Activated naive CD8-positive, alpha-beta T cell treated with anti-CD3 and anti-CD28 coated beads, Interleukin-2, amount 10 ng/mL, durations not matched to agents 7 days and 5 days (primary cell): ENCODE measurements around the gene IP6K3. TPM values are rescaled to one million over a fixed set of nuclear protein-coding genes. Genes with fewer than 3 reads are reported as not detected.

Source experiments
- ATAC-seq: fragments of 150-1000 bp; cut with Tn5 transposase; one replicate; pipeline ENCODE4 v1.10.0; 2021; ENCODE audit warnings: low read depth, moderate library complexity
- POLR2A ChIA-PET: fragments of 350-600 bp; sonication (Branson Sonifier 250); formaldehyde crosslinking; loops from one replicate; lab custom pipeline; 2021; ENCODE audit warnings: antibody characterized with exemption; lab: Charles Lee
- DNase-seq: peaks from one replicate; pipeline ENCODE4 v3.0.0; 2021
- H3K27ac Mint-ChIP-seq: one replicate; pipeline ENCODE4 v1.8.0; 2022; ENCODE audit warnings: mild to moderate bottlenecking, mixed read lengths
- H3K27me3 Mint-ChIP-seq: one replicate; pipeline ENCODE4 v1.8.0; 2022; ENCODE audit warnings: mild to moderate bottlenecking, moderate library complexity, mixed read lengths
- H3K36me3 Mint-ChIP-seq: one replicate; pipeline ENCODE4 v1.8.0; 2021; ENCODE audit warnings: mild to moderate bottlenecking, mixed read lengths
- H3K4me1 Mint-ChIP-seq: one replicate; pipeline ENCODE4 v1.8.0; 2021; ENCODE audit warnings: mixed read lengths
- H3K4me3 Mint-ChIP-seq: one replicate; pipeline ENCODE4 v1.8.0; 2022; ENCODE audit warnings: mild to moderate bottlenecking, moderate library complexity, mixed read lengths
- H3K9me3 Mint-ChIP-seq: one replicate; pipeline ENCODE4 v1.8.0; 2021; ENCODE audit warnings: mixed read lengths
- total RNA-seq, 2 experiments: library from RNA; stranded (reverse); gene quantifications; one replicate each; pipeline ENCODE4 v1.2.3, GENCODE V29; 2021

The IP6K3 gene
- total RNA-seq, 2 experiments from 2014 or later = not detected

DNA sequence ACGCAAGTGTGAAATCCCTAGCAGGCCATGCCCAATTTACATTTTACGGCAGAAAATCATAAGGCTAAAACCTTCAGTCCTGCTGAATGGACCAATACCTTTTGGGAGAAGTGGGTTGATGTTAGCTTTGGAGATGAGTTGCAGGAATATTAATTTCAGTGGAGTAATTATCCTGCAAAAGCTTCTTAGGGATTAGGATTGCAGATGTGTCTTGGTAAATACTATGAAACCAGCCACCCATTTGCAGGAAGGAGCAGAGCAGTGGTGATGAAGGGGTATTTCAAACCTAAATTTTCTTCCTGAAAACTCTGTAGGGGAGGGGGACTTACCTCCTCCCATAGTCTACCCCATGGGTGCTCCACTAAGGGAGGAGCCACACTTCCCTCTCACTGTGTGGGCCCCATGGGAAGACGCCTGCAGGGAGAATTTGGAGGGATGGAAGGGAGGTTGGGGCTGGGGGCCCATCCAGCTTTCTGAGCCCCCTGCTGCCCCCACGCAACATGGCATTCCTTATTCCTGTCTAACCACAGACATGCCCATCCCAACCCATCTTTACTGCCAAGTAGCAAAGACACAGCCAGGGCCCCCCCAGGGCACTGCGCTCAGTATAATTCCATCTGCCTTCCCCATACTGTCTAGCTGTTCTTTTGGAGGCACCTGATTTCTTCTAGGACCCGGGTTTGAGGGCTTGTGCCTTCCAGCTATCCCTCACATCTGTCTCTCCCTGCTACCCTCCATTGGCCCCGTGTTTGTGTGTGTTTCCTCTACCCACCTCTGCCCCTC, 20.6 kb downstream of the IP6K3 start:
- POLR2A ChIA-PET = no interaction called here
- no peaks in the 10 kb centered on the region for H3K9me3 Mint-ChIP-seq
- no peaks in the 10 kb centered on the region for H3K36me3 Mint-ChIP-seq
- DNase-seq = no peak
- peaks cover 24% of the 10 kb centered on the region for H3K27me3 Mint-ChIP-seq
- ATAC-seq = no peak
- H3K27ac Mint-ChIP-seq = no peak overlapping the region
- no peak overlapping the region for H3K4me3 Mint-ChIP-seq
- peaks cover 11% of the 10 kb centered on the region for H3K4me1 Mint-ChIP-seq

DNA sequence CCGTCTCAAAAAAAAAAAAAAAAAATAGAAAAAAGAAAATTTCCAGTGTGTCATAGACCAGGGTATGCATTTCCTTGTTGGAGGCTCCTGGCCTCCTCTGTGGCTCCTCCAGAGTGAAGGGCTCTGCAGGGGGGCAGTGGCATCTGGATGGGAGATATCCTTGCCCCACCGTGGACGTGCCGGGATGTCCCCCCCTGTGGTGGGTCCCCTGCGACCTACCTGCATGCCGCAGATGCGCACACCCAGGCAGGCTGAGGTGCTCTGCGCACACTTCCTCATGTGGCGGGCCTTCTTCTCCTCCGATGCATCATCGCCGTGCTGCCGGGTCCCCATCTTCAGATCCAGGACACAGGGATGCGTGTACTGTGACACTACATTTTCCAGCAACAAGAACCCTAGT, 21.5 kb downstream of the IP6K3 start:
- no peak for DNase-seq
- peaks cover 28% of the 10 kb centered on the region for H3K27me3 Mint-ChIP-seq
- peaks cover 11% of the 10 kb centered on the region for H3K4me1 Mint-ChIP-seq
- POLR2A ChIA-PET = interaction anchor here (0.7 kb wide), 1 partner anchor 16 kb away, joined by 6 read pairs; no protein-coding TSS in a partner anchor
- H3K36me3 Mint-ChIP-seq = no peaks in the 10 kb centered on the region
- H3K27ac Mint-ChIP-seq = no peak overlapping the region
- H3K4me3 Mint-ChIP-seq = no peak overlapping the region
- H3K9me3 Mint-ChIP-seq = no peaks in the 10 kb centered on the region
- ATAC-seq = no peak

DNA sequence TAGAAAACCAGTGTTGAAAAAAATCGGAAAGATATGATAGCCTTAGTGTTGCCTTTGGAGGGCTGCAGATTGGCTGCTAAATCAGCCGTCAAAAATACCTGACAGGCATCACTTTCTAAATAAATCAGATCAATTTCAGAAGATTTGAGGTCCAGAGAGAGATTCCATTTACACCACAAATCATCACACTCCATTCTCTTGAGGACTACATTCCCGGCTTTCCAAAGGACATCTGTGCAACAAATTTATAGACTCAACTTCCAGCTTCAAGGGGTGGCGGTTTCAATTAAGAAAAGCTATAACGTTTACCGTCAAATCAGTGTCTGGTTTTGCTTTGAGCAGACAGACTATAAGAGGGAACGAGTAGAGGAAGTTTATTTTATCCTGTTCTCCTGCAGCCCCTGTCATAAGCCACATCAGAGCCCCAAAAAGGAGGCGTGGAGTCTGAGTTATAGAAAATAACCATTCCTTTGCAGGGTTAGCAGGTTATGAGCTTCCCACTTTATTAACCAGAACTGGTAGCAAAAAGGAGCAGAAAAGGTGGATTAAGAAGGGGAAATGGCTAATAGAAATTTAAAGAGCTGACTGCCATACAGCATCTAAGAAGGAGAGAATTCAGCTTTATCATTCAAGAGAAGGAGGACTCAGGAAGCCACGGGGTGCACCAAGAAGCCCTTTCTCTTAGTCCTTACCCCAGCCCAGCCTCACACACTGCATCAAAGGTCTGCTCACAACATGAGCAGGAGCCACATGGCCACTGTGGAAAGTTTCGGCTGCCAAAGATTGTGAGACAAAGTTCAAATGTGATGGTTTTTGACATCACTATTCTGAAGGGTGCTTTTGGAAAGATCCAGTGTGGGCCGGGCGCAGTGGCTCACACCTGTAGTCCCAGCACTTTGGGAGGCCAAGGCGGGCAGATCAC, 22.3 kb downstream of the IP6K3 start:
- H3K9me3 Mint-ChIP-seq = no peaks in the 10 kb centered on the region
- H3K36me3 Mint-ChIP-seq = no peaks in the 10 kb centered on the region
- ATAC-seq = no peak
- H3K4me3 Mint-ChIP-seq = no peak overlapping the region
- H3K27ac Mint-ChIP-seq = no peak overlapping the region
- no peak for DNase-seq
- peaks cover 31% of the 10 kb centered on the region for H3K27me3 Mint-ChIP-seq
- POLR2A ChIA-PET = interaction anchor here (0.7 kb wide), 1 partner anchor 15 kb away, joined by 6 read pairs; no protein-coding TSS in a partner anchor
- H3K4me1 Mint-ChIP-seq = peaks cover 11% of the 10 kb centered on the region

DNA sequence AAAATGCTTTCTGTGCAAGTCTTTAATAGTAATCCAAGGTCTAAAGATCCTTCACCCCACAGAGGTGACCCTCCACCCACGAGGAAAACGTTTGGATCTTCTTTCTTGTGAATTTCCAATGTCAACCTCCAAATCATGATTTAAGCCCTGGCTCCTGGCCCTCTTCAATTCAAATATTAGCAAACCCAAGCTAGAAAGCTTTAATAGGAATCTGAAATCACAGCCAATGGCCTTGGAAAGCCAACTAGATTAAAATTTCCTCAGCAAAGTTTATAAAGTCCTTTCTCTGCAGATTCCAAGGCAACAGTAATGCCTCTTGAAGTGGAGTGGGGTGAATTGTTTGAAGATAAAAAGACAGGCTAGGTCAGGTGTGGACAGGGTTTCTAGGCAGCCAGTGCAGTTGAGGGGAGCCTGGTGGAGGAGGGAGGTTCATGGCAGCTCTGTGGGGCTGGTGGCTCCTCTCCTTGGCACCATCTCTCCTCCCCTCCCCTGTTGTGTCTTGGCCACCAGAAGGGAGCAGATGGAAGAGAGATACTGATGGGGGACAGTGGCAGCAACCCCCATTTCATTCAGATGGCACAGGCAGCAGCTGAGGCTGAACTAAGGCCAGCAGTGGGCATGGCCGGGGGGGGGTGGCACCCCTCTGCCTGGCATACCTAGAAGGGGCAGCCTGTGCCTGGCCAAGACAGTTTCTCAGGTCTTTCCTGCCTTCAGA, 23.2 kb downstream of the IP6K3 start:
- Mint-ChIP-seq H3K4me1 (peaks cover 11% of the 10 kb centered on the region), H3K36me3 (no peaks in the 10 kb centered on the region), H3K4me3 (no peak overlapping the region), H3K9me3 (no peaks in the 10 kb centered on the region), H3K27ac (no peak overlapping the region), H3K27me3 (peaks cover 34% of the 10 kb centered on the region)
- POLR2A ChIA-PET = no interaction called here
- ATAC-seq (no peak), DNase-seq (no peak)

DNA sequence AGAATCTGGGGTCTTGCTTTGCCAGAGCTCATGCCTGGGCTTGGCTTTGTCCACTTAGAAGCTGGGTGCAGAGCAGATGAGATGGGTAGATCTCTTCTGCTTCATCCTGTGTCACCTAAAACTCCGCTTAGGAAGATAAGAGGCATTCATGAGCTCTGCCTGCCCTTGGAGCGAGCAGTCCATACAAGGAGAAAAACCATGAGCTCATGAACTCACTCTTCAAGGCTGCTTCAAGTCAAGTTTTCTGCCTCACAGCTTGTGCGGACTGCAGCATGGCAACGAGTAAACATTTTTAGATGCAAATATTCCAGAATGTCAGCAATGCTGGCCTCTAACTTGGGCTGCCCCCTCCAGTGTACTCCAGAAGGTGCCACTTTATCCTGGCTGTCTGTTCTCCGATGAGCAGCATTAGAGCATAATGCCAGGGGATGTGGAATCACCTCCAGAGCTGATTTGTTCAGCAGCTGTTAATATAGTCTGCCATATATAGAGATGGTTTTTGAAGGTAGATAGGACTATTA, 24.5 kb downstream of the IP6K3 start:
- Mint-ChIP-seq H3K4me3 (no peak overlapping the region), H3K27ac (no peak overlapping the region), H3K4me1 (peaks cover 11% of the 10 kb centered on the region), H3K36me3 (no peaks in the 10 kb centered on the region), H3K27me3 (peaks cover 34% of the 10 kb centered on the region), H3K9me3 (no peaks in the 10 kb centered on the region)
- DNase-seq (no peak), ATAC-seq (no peak)
- POLR2A ChIA-PET = no interaction called here

DNA sequence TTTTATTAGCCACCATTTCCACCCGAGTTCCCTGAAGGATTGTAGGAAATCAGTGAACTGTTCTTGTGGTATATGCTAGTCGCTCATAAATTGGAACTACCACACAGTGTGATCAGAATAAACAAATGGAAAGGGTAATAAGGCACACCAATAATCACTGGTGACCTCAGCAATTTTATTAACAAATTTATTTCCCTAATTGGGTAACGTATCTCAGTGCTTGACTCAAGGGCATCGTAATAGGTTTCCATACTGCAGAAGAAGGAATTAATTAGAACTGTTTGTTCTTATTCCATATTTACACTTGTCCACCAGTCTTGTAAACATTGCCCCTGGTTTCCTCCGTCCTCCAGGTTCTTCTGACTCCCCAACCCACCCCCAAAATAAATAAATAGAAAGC, 25.2 kb downstream of the IP6K3 start:
- H3K27ac Mint-ChIP-seq = no peak overlapping the region
- H3K4me1 Mint-ChIP-seq = peaks cover 11% of the 10 kb centered on the region
- H3K36me3 Mint-ChIP-seq = no peaks in the 10 kb centered on the region
- no peak for ATAC-seq
- H3K9me3 Mint-ChIP-seq = no peaks in the 10 kb centered on the region
- peaks cover 31% of the 10 kb centered on the region for H3K27me3 Mint-ChIP-seq
- POLR2A ChIA-PET = no interaction called here
- DNase-seq = no peak
- H3K4me3 Mint-ChIP-seq = no peak overlapping the region

DNA sequence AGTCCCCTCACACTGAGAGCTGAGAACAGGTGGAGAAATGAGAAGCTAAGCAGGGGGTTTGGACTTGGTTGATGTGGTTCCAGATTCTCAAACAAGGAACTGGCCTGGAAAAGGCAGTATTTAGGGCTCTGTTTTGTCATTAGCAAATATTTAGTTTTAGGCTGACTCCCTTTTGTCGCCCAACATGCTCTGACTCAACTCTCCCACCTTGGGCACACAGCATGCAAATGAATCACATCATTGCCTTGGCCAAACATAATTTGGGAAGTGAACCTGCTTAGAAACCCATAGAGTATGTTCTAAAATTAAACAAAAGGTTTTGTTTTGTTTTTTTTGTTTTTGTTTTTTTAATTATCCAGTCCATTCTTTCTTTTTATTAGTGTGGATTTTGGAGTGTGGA, 25.7 kb downstream of the IP6K3 start:
- no peak for ATAC-seq
- Mint-ChIP-seq H3K36me3 (no peaks in the 10 kb centered on the region), H3K4me1 (peaks cover 11% of the 10 kb centered on the region), H3K27me3 (peaks cover 31% of the 10 kb centered on the region), H3K4me3 (no peak overlapping the region), H3K9me3 (no peaks in the 10 kb centered on the region), H3K27ac (no peak overlapping the region)
- DNase-seq = no peak
- POLR2A ChIA-PET = no interaction called here

DNA sequence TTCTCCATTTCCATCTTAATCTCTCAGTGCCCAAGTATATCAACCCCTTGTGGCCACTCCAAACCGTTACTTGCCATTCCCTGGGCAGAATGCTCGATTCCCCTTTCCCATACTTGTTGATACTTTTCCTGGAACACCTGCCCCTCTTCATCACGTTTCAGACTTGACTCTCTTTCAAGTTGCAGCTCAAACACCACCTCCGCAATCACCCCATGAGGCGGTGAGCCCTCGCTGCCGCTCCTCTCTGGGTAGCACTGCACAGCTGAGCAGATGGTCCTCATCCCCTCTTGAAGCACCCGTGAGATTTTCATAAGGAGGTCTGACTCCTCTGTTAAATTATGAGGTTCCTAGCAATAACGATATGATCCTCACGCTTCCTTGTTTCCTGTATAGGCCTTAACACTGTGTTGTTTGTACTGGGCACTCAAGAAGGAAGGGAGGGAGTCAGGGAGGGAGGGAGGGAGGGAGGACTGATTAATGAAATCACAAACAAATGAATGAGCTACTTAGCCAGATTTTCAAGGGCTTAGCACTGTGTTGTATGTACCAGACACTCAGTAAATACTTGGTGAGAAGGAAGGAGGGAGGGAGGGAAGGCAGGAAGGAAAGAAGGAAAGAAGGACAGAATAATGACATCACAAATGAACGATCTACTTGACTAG, 27.2 kb downstream of the IP6K3 start:
- Mint-ChIP-seq H3K9me3 (no peaks in the 10 kb centered on the region), H3K4me1 (peaks cover 7% of the 10 kb centered on the region), H3K36me3 (no peaks in the 10 kb centered on the region), H3K4me3 (no peak overlapping the region), H3K27ac (no peak overlapping the region), H3K27me3 (peaks cover 31% of the 10 kb centered on the region)
- ATAC-seq = no peak
- POLR2A ChIA-PET = no interaction called here
- DNase-seq = no peak

DNA sequence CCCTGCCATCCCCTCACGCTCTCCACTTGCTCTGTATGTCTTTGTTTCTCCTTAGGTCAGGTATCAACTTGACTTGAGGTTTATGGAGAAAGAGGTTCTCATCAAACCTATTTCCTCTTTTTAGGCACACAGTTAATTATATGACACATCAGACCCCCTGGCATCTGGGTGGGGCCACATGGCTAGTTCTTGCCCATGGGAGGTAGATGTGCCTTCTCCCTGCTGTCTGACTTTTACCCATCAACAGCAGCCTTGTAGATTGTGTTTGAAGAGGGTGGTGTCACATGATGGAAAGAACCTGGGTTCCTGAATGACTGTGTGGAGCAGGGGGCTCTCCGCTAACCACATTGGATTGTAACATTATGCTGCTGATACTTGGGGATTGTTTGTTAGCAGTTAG, 28.0 kb downstream of the IP6K3 start:
- Mint-ChIP-seq H3K36me3 (no peaks in the 10 kb centered on the region), H3K4me1 (peaks cover 2% of the 10 kb centered on the region), H3K4me3 (no peak overlapping the region), H3K27ac (no peak overlapping the region), H3K27me3 (peaks cover 29% of the 10 kb centered on the region), H3K9me3 (no peaks in the 10 kb centered on the region)
- DNase-seq = no peak
- ATAC-seq = no peak
- POLR2A ChIA-PET = no interaction called here

DNA sequence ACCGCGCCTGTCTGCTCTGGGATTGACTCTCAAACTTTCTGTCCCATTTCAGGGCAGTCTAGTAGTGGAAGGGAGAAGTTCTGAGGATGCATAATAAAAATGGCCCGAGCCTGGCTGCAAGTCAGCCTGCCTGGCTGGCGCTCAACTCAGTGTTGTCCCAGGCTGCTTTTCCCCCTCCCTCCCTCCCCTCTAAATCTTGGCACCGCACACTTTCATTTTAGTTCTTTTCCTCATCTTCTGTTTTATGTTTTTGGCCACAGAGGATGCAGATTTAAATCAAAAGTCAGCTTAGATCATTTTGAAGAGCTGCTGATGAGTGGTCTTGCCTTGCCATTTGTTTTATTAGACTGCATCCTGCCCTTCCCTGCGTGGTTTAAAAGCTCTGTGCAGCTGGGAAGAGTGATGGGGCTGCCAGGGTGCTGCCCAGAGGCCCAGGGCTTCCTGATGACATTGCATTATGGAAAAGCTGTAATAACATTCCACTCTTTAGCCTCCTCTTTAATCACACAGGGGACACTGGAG, 28.7 kb downstream of the IP6K3 start:
- no peaks in the 10 kb centered on the region for H3K36me3 Mint-ChIP-seq
- ATAC-seq = no peak
- H3K4me3 Mint-ChIP-seq = no peak overlapping the region
- no peaks in the 10 kb centered on the region for H3K9me3 Mint-ChIP-seq
- no peak for DNase-seq
- no peak overlapping the region for H3K27ac Mint-ChIP-seq
- POLR2A ChIA-PET = no interaction called here
- H3K4me1 Mint-ChIP-seq = no peaks in the 10 kb centered on the region
- peaks cover 29% of the 10 kb centered on the region for H3K27me3 Mint-ChIP-seq

DNA sequence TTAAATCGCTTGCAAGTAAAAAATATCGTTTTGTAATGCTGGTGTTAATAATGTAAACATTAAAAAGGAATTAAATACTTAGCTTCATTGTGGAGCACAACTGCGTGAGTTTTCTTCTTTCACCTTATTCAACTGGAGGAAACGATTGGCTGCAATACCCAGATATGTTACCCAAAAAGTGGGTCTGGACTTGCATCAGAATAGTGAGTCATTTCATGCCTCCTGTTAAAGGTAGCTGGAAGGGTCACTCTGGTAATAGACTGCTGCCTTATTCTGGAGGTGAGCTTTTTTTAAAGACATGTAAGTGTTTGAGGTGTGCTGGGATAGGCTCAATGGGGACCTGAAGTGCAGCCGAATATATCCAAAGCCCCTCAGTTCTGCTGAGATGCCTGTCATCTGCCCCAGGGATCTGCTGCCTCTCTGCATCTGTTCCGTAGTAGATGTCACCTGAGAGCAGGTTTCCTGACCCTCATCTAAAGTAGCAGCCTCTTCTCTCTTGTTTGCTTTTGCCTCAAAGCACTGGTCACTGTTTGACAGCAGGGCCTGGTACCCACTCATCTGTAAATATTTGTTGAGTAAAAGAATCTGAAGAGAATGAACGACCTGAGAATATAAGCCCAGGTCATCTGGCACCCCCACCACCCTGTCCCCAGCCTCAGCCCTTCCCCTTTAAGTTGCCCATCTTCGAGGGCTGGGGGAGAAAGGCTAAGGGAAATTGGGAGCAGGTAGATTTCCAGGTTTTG, 29.6 kb downstream of the IP6K3 start:
- H3K27me3 Mint-ChIP-seq = peaks cover 25% of the 10 kb centered on the region
- no peaks in the 10 kb centered on the region for H3K36me3 Mint-ChIP-seq
- no peak overlapping the region for H3K27ac Mint-ChIP-seq
- no peaks in the 10 kb centered on the region for H3K9me3 Mint-ChIP-seq
- DNase-seq (no peak), ATAC-seq (no peak)
- no peak overlapping the region for H3K4me3 Mint-ChIP-seq
- H3K4me1 Mint-ChIP-seq = peaks cover under 1% of the 10 kb centered on the region
- POLR2A ChIA-PET = no interaction called here

DNA sequence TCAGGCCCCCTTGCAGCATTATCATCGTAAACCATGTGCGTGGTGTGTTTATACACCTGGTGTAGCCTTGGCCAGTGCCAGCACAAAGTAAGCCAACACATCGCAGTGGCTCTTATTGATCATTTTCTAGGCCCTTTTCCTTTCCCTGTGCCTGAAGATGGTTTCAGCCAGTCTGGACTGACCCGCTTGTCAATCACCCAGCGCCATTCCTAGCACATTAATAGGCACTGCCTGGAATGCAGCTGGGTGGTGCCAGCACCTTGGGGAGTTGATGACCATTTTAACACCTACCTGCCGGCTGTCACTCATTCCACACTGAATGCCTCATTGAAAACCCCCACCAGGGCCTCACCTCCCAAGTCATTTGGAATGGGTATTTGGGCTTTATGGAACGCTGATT, 30.3 kb downstream of the IP6K3 start:
- H3K36me3 Mint-ChIP-seq = no peaks in the 10 kb centered on the region
- POLR2A ChIA-PET = no interaction called here
- peaks cover 2% of the 10 kb centered on the region for H3K4me1 Mint-ChIP-seq
- no peaks in the 10 kb centered on the region for H3K9me3 Mint-ChIP-seq
- no peak overlapping the region for H3K4me3 Mint-ChIP-seq
- no peak for ATAC-seq
- no peak overlapping the region for H3K27ac Mint-ChIP-seq
- DNase-seq = no peak
- H3K27me3 Mint-ChIP-seq = peaks cover 18% of the 10 kb centered on the region
